ENCODE data around the gene PTPRN2. TPM values are rescaled to one million over a fixed set of nuclear protein-coding genes. Genes with fewer than 3 reads are reported as not detected.
"Not testable (repeated sequence)": the region's sequence is repeated elsewhere in the genome, so short reads cannot be mapped to it uniquely, and the experiment has no call there.

PTPRN2 gene
- polyA plus RNA-seq, 1 experiment, result 0.02 TPM

GRCh38 chr7:157848508-157849340, 738.9 kb downstream of the PTPRN2 start:
- Histone ChIP-seq H3K27me3 (ENCODE audit: control insufficient read depth, insufficient read depth, low read length) (no peaks in the 10 kb centered on the region), H3K9me3 (ENCODE audit: control insufficient read depth, insufficient read depth, low read length) (peaks cover 74% of the 10 kb centered on the region), H3K4me3 (ENCODE audit: low read depth, low read length) (no peak overlapping the region), H3K27ac (ENCODE audit: low read depth, low read length) (no peak overlapping the region)
- ChIA-PET POLR2A (no interaction called here), CTCF (no interaction called here)
- TF ChIP-seq CTCF (IDR thresholded peaks at IDR 0.05; ENCODE audit: low read depth, low read length), result no peak
- no peak for DNase-seq (ENCODE audit: low read depth, low spot score)

- CTCF ChIA-PET; POLR2A ChIA-PET; DNase-seq (ENCODE audit: low read depth, low spot score); H3K27ac ChIP-seq (ENCODE audit: low read depth, low read length); H3K27me3 ChIP-seq (ENCODE audit: control insufficient read depth, insufficient read depth, low read length); H3K4me3 ChIP-seq (ENCODE audit: low read depth, low read length): not testable (repeated sequence)
- H3K9me3 ChIP-seq (ENCODE audit: control insufficient read depth, insufficient read depth, low read length), result peaks cover 72% of the 10 kb centered on the region
These were observed 739.7 kb downstream of the PTPRN2 start for GRCh38 chr7:157847756-157848487.

- H3K27ac ChIP-seq (ENCODE audit: low read depth, low read length); POLR2A ChIA-PET; H3K4me3 ChIP-seq (ENCODE audit: low read depth, low read length); DNase-seq (ENCODE audit: low read depth, low spot score); H3K27me3 ChIP-seq (ENCODE audit: control insufficient read depth, insufficient read depth, low read length); CTCF ChIA-PET: not testable (repeated sequence)
- H3K9me3 ChIP-seq (ENCODE audit: control insufficient read depth, insufficient read depth, low read length), result peaks cover 75% of the 10 kb centered on the region
These were observed 740.9 kb downstream of the PTPRN2 start for GRCh38 chr7:157846746-157847145.

GRCh38 chr7:157846271-157846670, 741.4 kb downstream of the PTPRN2 start:
- DNase-seq (ENCODE audit: low read depth, low spot score), result no peak
- CTCF ChIA-PET, result no interaction called here
- POLR2A ChIA-PET, result no interaction called here
- Histone ChIP-seq H3K27me3 (ENCODE audit: control insufficient read depth, insufficient read depth, low read length) (no peaks in the 10 kb centered on the region), H3K27ac (ENCODE audit: low read depth, low read length) (no peak overlapping the region), H3K9me3 (ENCODE audit: control insufficient read depth, insufficient read depth, low read length) (peaks cover 75% of the 10 kb centered on the region), H3K4me3 (ENCODE audit: low read depth, low read length) (no peak overlapping the region)
- no peak for TF ChIP-seq CTCF (IDR thresholded peaks at IDR 0.05; ENCODE audit: low read depth, low read length)

- TF ChIP-seq CTCF (IDR thresholded peaks at IDR 0.05; ENCODE audit: low read depth, low read length), result no peak
- Histone ChIP-seq H3K4me3 (ENCODE audit: low read depth, low read length) (no peak overlapping the region), H3K9me3 (ENCODE audit: control insufficient read depth, insufficient read depth, low read length) (peaks cover 76% of the 10 kb centered on the region), H3K27me3 (ENCODE audit: control insufficient read depth, insufficient read depth, low read length) (no peaks in the 10 kb centered on the region), H3K27ac (ENCODE audit: low read depth, low read length) (no peak overlapping the region)
- CTCF ChIA-PET, result no interaction called here
- no peak for DNase-seq (ENCODE audit: low read depth, low spot score)
- POLR2A ChIA-PET, result no interaction called here
These were observed 742.3 kb downstream of the PTPRN2 start for GRCh38 chr7:157845203-157845835.

- H3K27me3 ChIP-seq (ENCODE audit: control insufficient read depth, insufficient read depth, low read length), result no peaks in the 10 kb centered on the region
- ChIA-PET POLR2A (no interaction called here), CTCF (no interaction called here)
- H3K27ac ChIP-seq (ENCODE audit: low read depth, low read length), result no peak overlapping the region
- H3K4me3 ChIP-seq (ENCODE audit: low read depth, low read length), result no peak overlapping the region
- DNase-seq (ENCODE audit: low read depth, low spot score), result no peak
- TF ChIP-seq CTCF (IDR thresholded peaks at IDR 0.05; ENCODE audit: low read depth, low read length), result no peak
- H3K9me3 ChIP-seq (ENCODE audit: control insufficient read depth, insufficient read depth, low read length), result peaks cover 76% of the 10 kb centered on the region
These were observed 743.0 kb downstream of the PTPRN2 start for GRCh38 chr7:157844611-157845010.
